GM19395 (cell line): ENCODE data around the gene LYZL4.

Experiments used
- ATAC-seq: cut with Tn5 transposase; IDR thresholded peaks from one replicate; pipeline ENCODE4 v1.9.1; 2021; ENCODE audit warnings: mild to moderate bottlenecking, moderate library complexity; ENCODE audit not compliant: unreplicated experiment

LYZL4 gene

DNA sequence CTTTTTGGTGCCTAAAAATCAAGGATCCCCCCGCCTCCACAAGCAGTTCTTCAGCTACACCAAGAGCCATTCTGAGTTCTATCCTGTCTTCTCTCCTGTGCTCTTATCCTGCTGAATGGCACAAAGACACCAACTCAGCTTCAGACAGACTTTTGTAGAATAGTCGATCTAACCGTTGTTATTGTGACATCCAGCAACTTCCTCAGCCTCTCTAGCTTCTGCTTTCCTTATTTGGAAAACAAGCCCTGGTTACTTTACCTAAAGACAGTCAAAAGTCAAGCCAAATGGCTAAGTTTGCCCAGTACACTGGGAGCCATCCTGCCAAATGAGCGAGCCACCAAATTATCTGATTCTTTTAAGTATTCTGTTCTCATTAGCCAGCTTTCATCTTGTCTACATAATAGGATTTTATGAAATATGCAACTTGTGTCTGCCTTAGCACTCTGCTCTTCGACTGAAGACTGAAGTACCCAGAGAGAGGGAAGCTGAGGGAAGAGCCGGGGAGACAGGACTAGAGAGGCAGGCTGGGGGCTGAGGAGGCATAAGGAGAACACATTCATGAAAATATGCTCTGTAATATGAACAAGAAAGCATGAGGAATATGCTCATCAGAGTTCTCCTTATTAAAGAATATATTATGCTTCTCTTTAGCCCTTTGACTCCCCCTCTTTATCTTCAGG lies 35.1 kb downstream of the LYZL4 start:
- no peak for ATAC-seq

DNA sequence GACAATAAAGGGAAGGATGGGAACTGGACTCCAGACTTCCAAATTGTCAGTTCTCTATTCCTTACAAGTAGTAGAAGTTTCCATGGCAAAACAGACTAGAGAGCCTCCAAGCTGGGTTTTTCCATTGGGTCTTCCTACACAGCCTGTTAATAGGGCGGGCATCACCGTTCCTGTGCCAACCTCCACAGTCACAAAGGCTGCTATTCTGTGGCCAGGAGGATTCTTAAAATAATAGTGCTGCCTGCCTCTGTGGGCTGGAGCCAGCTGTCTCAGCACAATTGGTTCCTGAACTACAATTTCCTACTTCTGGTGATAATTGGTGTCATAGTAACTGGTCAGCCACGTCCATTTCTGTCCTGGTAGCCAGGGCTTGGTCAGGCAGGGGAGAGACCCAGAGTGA lies 38.6 kb downstream of the LYZL4 start:
- no peak for ATAC-seq

- ATAC-seq = no peak
These were observed 40.6 kb downstream of the LYZL4 start for GRCh38 chr3:42369832-42370231.

DNA sequence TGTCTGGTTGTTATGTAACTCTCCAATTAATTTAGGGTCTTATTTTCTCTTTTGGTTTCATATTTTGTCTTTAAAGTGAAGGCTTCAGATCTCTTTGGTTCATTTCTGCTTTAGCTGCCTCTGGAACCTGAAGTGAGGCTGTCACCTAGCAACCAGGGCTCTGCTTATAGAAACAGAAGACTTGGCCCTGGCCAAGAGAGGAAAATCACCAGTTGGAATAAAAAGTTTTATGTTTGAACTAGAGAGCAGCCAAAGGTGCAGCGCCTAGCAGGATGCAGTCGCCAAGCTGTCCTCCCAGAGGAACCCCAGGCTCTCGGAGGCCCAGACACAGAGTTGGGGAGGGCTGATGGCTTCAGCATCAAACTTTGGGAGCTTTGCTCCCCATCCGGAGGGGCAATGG lies 41.1 kb downstream of the LYZL4 start:
- ATAC-seq = no peak

GRCh38 chr3:42368861-42369260 lies 41.5 kb downstream of the LYZL4 start:
- no peak for ATAC-seq

- no peak for ATAC-seq
These were observed 42.5 kb downstream of the LYZL4 start for GRCh38 chr3:42367903-42368302.

DNA sequence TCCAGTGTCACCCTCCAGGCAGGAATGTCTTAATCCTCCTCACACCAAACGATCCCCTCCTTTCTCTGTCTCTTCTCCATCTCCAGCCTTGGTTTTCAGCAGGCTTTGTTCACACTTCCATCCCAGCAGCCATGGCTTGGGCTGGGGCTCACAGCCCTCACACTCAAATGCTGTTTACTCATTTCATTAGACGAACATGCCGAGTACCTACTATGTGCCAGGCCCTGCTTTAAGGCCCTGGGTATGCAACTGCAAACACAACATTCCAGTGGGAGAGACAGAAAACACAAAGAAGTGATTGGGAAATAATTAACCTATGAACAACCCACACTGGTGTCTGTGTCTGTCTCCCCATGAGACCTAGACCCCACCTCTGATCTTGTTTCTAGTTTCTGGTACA lies 43.9 kb downstream of the LYZL4 start:
- no peak for ATAC-seq

GRCh38 chr3:42357335-42357734 lies 53.1 kb downstream of the LYZL4 start:
- ATAC-seq = no peak

- no peak for ATAC-seq
These were observed 54.8 kb downstream of the LYZL4 start for GRCh38 chr3:42355612-42356011.

GRCh38 chr3:42353631-42354030 lies 56.8 kb downstream of the LYZL4 start:
- no peak for ATAC-seq

DNA sequence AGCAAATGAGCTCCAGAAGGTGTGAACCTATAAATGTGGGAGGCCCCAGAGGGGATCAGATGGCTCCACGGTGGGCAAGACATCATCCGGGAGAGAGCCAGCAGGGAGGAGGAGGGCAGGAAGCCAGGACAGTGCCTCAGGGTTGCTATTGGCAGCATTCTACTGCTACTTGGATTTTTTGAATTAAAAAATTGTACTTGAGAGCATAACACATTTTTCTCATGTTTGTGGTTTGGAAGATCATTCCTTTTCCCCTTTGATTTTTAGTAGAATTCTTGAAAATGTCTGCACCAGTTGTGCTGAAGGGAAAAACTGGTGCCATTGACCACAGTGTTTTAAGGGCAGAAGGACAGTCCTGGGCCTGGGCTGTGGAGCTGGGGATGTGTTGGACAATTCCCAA lies 59.2 kb downstream of the LYZL4 start:
- no peak for ATAC-seq

- ATAC-seq = no peak
These were observed 60.4 kb downstream of the LYZL4 start for GRCh38 chr3:42349765-42350594.

DNA sequence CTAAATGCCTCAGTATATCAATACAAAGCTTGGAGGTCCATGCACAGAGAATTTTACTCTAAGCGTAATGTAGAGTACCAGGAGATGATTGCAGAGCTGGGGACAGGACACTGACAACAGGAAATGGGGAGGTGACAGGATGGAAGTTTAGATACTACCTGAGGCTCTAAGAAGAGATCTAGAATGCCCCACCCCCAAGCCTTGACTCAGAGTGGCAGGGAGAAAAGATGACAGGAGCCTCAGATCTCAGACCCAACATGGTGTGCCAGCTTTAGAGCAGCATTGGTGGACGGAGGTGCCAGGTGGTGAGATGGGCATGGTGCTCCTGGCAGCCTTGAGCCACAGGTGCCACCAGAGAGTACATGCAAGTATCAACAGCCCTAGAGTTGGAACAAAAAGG lies 62.5 kb downstream of the LYZL4 start:
- ATAC-seq = no peak
